ENCODE measurements around the gene PACS2.
"Not testable (repeated sequence)": the region's sequence is repeated elsewhere in the genome, so short reads cannot be mapped to it uniquely, and the experiment has no call there.

PACS2 gene

GRCh38 chr14:105333613-105334364 lies 19.2 kb downstream of the PACS2 start:
- no peak overlapping the region for H3K4me3 ChIP-seq (ENCODE audit: low read depth, low read length)
- no peak for TF ChIP-seq CTCF (conservative IDR thresholded peaks at IDR 0.05; ENCODE audit: low read depth, low read length)
- no peak for DNase-seq (ENCODE audit: low read depth)

- no peak overlapping the region for H3K4me3 ChIP-seq (ENCODE audit: low read depth, low read length)
- no peak for TF ChIP-seq CTCF (conservative IDR thresholded peaks at IDR 0.05; ENCODE audit: low read depth, low read length)
- DNase-seq (ENCODE audit: low read depth), result no peak
These were observed 20.1 kb downstream of the PACS2 start for GRCh38 chr14:105334383-105335230.

- DNase-seq (ENCODE audit: low read depth); H3K4me3 ChIP-seq (ENCODE audit: low read depth, low read length): not testable (repeated sequence)
These were observed 20.6 kb downstream of the PACS2 start for GRCh38 chr14:105335231-105335542.

GRCh38 chr14:105335735-105336476 lies 21.4 kb downstream of the PACS2 start:
- DNase-seq (ENCODE audit: low read depth), result no peak
- no peak for TF ChIP-seq CTCF (conservative IDR thresholded peaks at IDR 0.05; ENCODE audit: low read depth, low read length)
- no peak overlapping the region for H3K4me3 ChIP-seq (ENCODE audit: low read depth, low read length)

GRCh38 chr14:105336477-105337287 lies 22.1 kb downstream of the PACS2 start:
- no peak overlapping the region for H3K4me3 ChIP-seq (ENCODE audit: low read depth, low read length)

GRCh38 chr14:105337433-105337832 lies 22.9 kb downstream of the PACS2 start:
- DNase-seq (ENCODE audit: low read depth), result no peak
- no peak for TF ChIP-seq CTCF (conservative IDR thresholded peaks at IDR 0.05; ENCODE audit: low read depth, low read length)
- no peak overlapping the region for H3K4me3 ChIP-seq (ENCODE audit: low read depth, low read length)

More at GRCh38 chr14:105336477-105337287, 22.1 kb downstream of the PACS2 start:
- TF ChIP-seq CTCF (conservative IDR thresholded peaks at IDR 0.05; ENCODE audit: low read depth, low read length), result no peak
- no peak for DNase-seq (ENCODE audit: low read depth)
